Uterus (tissue), 4 donors: ENCODE data around the gene ZSCAN10. TPM values are rescaled to one million over a fixed set of nuclear protein-coding genes. Genes with fewer than 3 reads are reported as not detected.
"Not testable (repeated sequence)": the region's sequence is repeated elsewhere in the genome, so short reads cannot be mapped to it uniquely, and the experiment has no call there.

Source experiments
- DNase-seq, 2 donors: peaks; one replicate each; pipeline ENCODE4 v3.0.0-alpha.2; 2019 to 2020
- H3K27ac ChIP-seq, 2 donors: fragments of 200-600 bp; sonication (generic); 1 replicate in 1 of 2; 2 replicates in 1 of 2; pipeline ENCODE4 v1.5.1; 2016 to 2018
- H3K27me3 ChIP-seq, 2 donors: fragments of 200-600 bp; sonication (generic); one replicate each; pipeline ENCODE4 v1.5.1; 2018 to 2019; ENCODE audit warnings: control low read depth in 1 of 2
- H3K36me3 ChIP-seq, 2 donors: fragments of 200-600 bp; sonication (generic); one replicate each; pipeline ENCODE4 v1.5.1; 2019; ENCODE audit warnings: control low read depth in 1 of 2
- H3K4me1 ChIP-seq, 2 donors: fragments of 200-600 bp; sonication (generic); one replicate each; pipeline ENCODE4 v1.5.1; 2018 to 2019; ENCODE audit warnings: control low read depth in 1 of 2
- H3K4me3 ChIP-seq, 2 donors: fragments of 200-600 bp; sonication (generic); 1 replicate in 1 of 2; 2 replicates in 1 of 2; pipeline ENCODE4 v1.5.1; 2018 to 2019; ENCODE audit warnings: mild to moderate bottlenecking in 1 of 2
- H3K9me3 ChIP-seq, 2 donors: fragments of 200-600 bp; sonication (generic); one replicate each; pipeline ENCODE4 v1.5.1; 2019; ENCODE audit warnings: control low read depth in 1 of 2
- CTCF ChIP-seq, 4 experiments: fragments of 200-600 bp in 2 of 4; fragments of 450-650 bp in 2 of 4; sonication (generic) in 2 of 4; IDR thresholded peaks; one replicate each; pipeline ENCODE4 v1.5.1; 2016 to 2019; ENCODE audit warnings: antibody characterized with exemption in 4 of 4, mild to moderate bottlenecking in 2 of 4, moderate library complexity in 1 of 4
- POLR2A ChIP-seq, 2 donors: fragments of 450-650 bp; IDR thresholded peaks; one replicate each; pipeline ENCODE4 v1.6.1; 2016; ENCODE audit warnings: antibody characterized with exemption in 2 of 2, mild to moderate bottlenecking in 1 of 2, moderate library complexity in 1 of 2
- intact Hi-C: fragments of 100-400 bp; cut with DNase I; formaldehyde crosslinking; loops from one replicate; pipeline ENCODE4 v1.15.1; 2023; ENCODE audit warnings: low total_unique reads
- total RNA-seq, 4 donors: library from RNA; depleted of rRNA in 3 of 4; stranded (reverse); fragments of >200 nt in 3 of 4; gene quantifications; one replicate each; pipeline versions ENCODE4 v1.1.0 to v1.2.4, GENCODE V29; 2014 to 2023
- donor health status: DM: yes; HTN: yes; CAD: no.

ZSCAN10 gene
- total RNA-seq, 4 donors from 2014 or later = not detected

GRCh38 chr16:3142770-3143169, 43.7 kb upstream of the ZSCAN10 start:
- no peaks in the 10 kb centered on the region for H3K4me1 ChIP-seq
- no peaks in the 10 kb centered on the region for H3K27me3 ChIP-seq
- no peak for DNase-seq
- intact Hi-C loops = no loop called here
- TF ChIP-seq POLR2A (IDR thresholded peaks at IDR 0.05) = no peak
- no peak for TF ChIP-seq CTCF (IDR thresholded peaks at IDR 0.05)
- no peaks in the 10 kb centered on the region for H3K36me3 ChIP-seq
- H3K9me3 ChIP-seq = no peaks in the 10 kb centered on the region
- H3K27ac ChIP-seq = no peak overlapping the region
- no peak overlapping the region for H3K4me3 ChIP-seq

- no peaks in the 10 kb centered on the region for H3K36me3 ChIP-seq
- no peak overlapping the region for H3K4me3 ChIP-seq
Observed at GRCh38 chr16:3142327-3142726, 43.2 kb upstream of the ZSCAN10 start.

GRCh38 chr16:3141781-3142311, 42.8 kb upstream of the ZSCAN10 start:
- no peak overlapping the region for H3K27ac ChIP-seq
- H3K9me3 ChIP-seq = no peaks in the 10 kb centered on the region
- H3K4me3 ChIP-seq = no peak overlapping the region
- TF ChIP-seq CTCF (IDR thresholded peaks at IDR 0.05) = no peak
- no peak for TF ChIP-seq POLR2A (IDR thresholded peaks at IDR 0.05)
- DNase-seq = no peak
- H3K27me3 ChIP-seq = no peaks in the 10 kb centered on the region
- no peaks in the 10 kb centered on the region for H3K36me3 ChIP-seq
- intact Hi-C loops = no loop called here
- no peaks in the 10 kb centered on the region for H3K4me1 ChIP-seq

More at GRCh38 chr16:3142327-3142726, 43.2 kb upstream of the ZSCAN10 start:
- no peaks in the 10 kb centered on the region for H3K4me1 ChIP-seq
- intact Hi-C loops = no loop called here
- no peak overlapping the region for H3K27ac ChIP-seq
- TF ChIP-seq CTCF (IDR thresholded peaks at IDR 0.05) = no peak
- TF ChIP-seq POLR2A (IDR thresholded peaks at IDR 0.05) = no peak
- H3K27me3 ChIP-seq = no peaks in the 10 kb centered on the region
- DNase-seq = no peak
- H3K9me3 ChIP-seq = no peaks in the 10 kb centered on the region

- no peaks in the 10 kb centered on the region for H3K9me3 ChIP-seq
- no peaks in the 10 kb centered on the region for H3K36me3 ChIP-seq
- DNase-seq = no peak
- H3K4me1 ChIP-seq = no peaks in the 10 kb centered on the region
- no peak for TF ChIP-seq CTCF (IDR thresholded peaks at IDR 0.05)
- TF ChIP-seq POLR2A (IDR thresholded peaks at IDR 0.05) = no peak
- no peak overlapping the region for H3K27ac ChIP-seq
- H3K4me3 ChIP-seq = no peak overlapping the region
- H3K27me3 ChIP-seq = no peaks in the 10 kb centered on the region
- intact Hi-C loops = no loop called here
Observed at GRCh38 chr16:3140603-3141427, 41.7 kb upstream of the ZSCAN10 start.

- H3K4me3 ChIP-seq, H3K27me3 ChIP-seq, H3K27ac ChIP-seq, DNase-seq, intact Hi-C loops, H3K4me1 ChIP-seq, H3K9me3 ChIP-seq, H3K36me3 ChIP-seq: not testable (repeated sequence)
Observed at GRCh38 chr16:3139561-3139960, 40.5 kb upstream of the ZSCAN10 start.
